Neural cell (in vitro differentiated cells): Measurements from ENCODE around the gene CRELD1. TPM values are rescaled to one million over a fixed set of nuclear protein-coding genes. Genes with fewer than 3 reads are reported as not detected.

Experiments
- H2AFZ ChIP-seq: fragments of 200-600, 300-800 bp; sonication (generic), shearing (Covaris generic); 2 replicates; pipeline ENCODE4 v1.6.0; 2014; ENCODE audit warnings: low read depth, mild to moderate bottlenecking, antibody characterized with exemption, low read length, moderate library complexity
- H3F3A ChIP-seq: fragments of 200-600 bp; shearing (Covaris generic); 2 replicates; pipeline ENCODE4 v1.6.1; 2016; ENCODE audit warnings: mild to moderate bottlenecking, moderate library complexity, mixed read lengths, antibody characterized with exemption, low read length; ENCODE audit not compliant: insufficient read depth, poor library complexity, severe bottlenecking
- H3K27ac ChIP-seq: fragments of 200-600, 300-800 bp; sonication (generic), shearing (Covaris generic); 2 replicates; pipeline ENCODE4 v1.5.1; 2014; ENCODE audit warnings: mild to moderate bottlenecking, low read length, moderate library complexity
- H3K27me3 ChIP-seq: fragments of 300-800, 200-600 bp; sonication (generic), shearing (Covaris generic); 2 replicates; pipeline ENCODE4 v1.6.0; 2014; ENCODE audit warnings: mild to moderate bottlenecking, low read depth, low read length, moderate library complexity; ENCODE audit not compliant: insufficient read depth
- H3K36me3 ChIP-seq: fragments of 300-800, 200-600 bp; sonication (generic), shearing (Covaris generic); 2 replicates; pipeline ENCODE4 v1.5.1; 2014; ENCODE audit warnings: mild to moderate bottlenecking, antibody characterized with exemption, low read length, moderate library complexity; ENCODE audit not compliant: insufficient read depth
- H3K4me2 ChIP-seq: fragments of 300-800, 200-600 bp; sonication (generic), shearing (Covaris generic); 2 replicates; pipeline ENCODE4 v1.6.0; 2014; ENCODE audit warnings: mild to moderate bottlenecking, low read length
- H3K4me3 ChIP-seq: fragments of 300-800, 200-600 bp; sonication (generic), shearing (Covaris generic); 2 replicates; pipeline ENCODE4 v1.5.1; 2014; ENCODE audit warnings: mild to moderate bottlenecking, low read length, moderate library complexity
- H3K79me2 ChIP-seq: fragments of 200-600 bp; shearing (Covaris generic); replicated peaks from 2 replicates; pipeline ENCODE4 v1.6.0; 2014; ENCODE audit warnings: mild to moderate bottlenecking, low read length, moderate library complexity; ENCODE audit not compliant: insufficient read depth
- H3K9ac ChIP-seq: fragments of 300-800, 200-600 bp; sonication (generic), shearing (Covaris generic); 2 replicates; pipeline ENCODE4 v1.6.1; 2016; ENCODE audit warnings: mild to moderate bottlenecking, low read length, mixed read lengths
- H3K9me2 ChIP-seq: fragments of 200-600 bp; shearing (Covaris generic); 2 replicates; pipeline ENCODE4 v1.6.1; 2016; ENCODE audit warnings: mild to moderate bottlenecking, low read length, mixed read lengths; ENCODE audit not compliant: insufficient read depth
- H3K9me3 ChIP-seq: fragments of 200-600, 300-800 bp; sonication (generic), shearing (Covaris generic); 2 replicates; pipeline ENCODE4 v1.6.1; 2016; ENCODE audit warnings: mild to moderate bottlenecking, mixed run types, low read length, moderate library complexity, mixed read lengths
- H4K20me1 ChIP-seq: fragments of 200-600 bp; shearing (Covaris generic); 2 replicates; pipeline ENCODE4 v1.6.1; 2016; ENCODE audit warnings: mild to moderate bottlenecking, mixed run types; ENCODE audit not compliant: insufficient read depth
- EP300 ChIP-seq: fragments of 450-650 bp; conservative IDR thresholded peaks from 2 replicates; pipeline ENCODE4 v1.6.1; 2014; ENCODE audit warnings: antibody characterized with exemption, mild to moderate bottlenecking, moderate library complexity; ENCODE audit not compliant: poor library complexity, severe bottlenecking
- EZH2 ChIP-seq: fragments of 200-600, 300-800 bp; shearing (Covaris generic), sonication (generic); IDR thresholded peaks from 2 replicates; pipeline ENCODE4 v1.6.1; 2014; ENCODE audit warnings: antibody characterized with exemption, low read length, borderline replicate concordance, mild to moderate bottlenecking; ENCODE audit not compliant: insufficient read depth, poor library complexity, severe bottlenecking
- MXI1 ChIP-seq: fragments of 450-650 bp; conservative IDR thresholded peaks from 2 replicates; pipeline ENCODE4 v1.6.1; 2014; ENCODE audit warnings: antibody characterized with exemption, mild to moderate bottlenecking; ENCODE audit not compliant: poor library complexity, severe bottlenecking
- POLR2AphosphoS5 ChIP-seq: IDR thresholded peaks from 2 replicates; pipeline ENCODE4 v1.6.1; 2012
- RAD21 ChIP-seq: fragments of 450-650 bp; conservative IDR thresholded peaks from 2 replicates; pipeline ENCODE4 v1.6.1; 2014; ENCODE audit warnings: antibody characterized with exemption, mild to moderate bottlenecking, moderate library complexity
- SMC3 ChIP-seq: fragments of 450-650 bp; conservative IDR thresholded peaks from 2 replicates; pipeline ENCODE4 v1.6.1; 2014; ENCODE audit warnings: antibody characterized with exemption, mild to moderate bottlenecking, moderate library complexity; ENCODE audit not compliant: poor library complexity
- TAF1 ChIP-seq: IDR thresholded peaks from 2 replicates; pipeline ENCODE4 v1.6.1; 2012; ENCODE audit warnings: low read depth
- polyA plus RNA-seq: library from polyadenylated mRNA; depleted of rRNA; stranded (reverse); fragments of >200 nt; gene quantifications from 2 replicates; pipeline ENCODE4 v1.2.3, GENCODE V29; 2014
- TF ChIP-seq, protein P1 (sequence below): IDR thresholded peaks from 2 replicates; pipeline ENCODE4 v1.6.1; 2012; ENCODE audit warnings: borderline replicate concordance
- TF ChIP-seq, protein P2 (sequence below): fragments of 450-650 bp; IDR thresholded peaks from 2 replicates; pipeline ENCODE4 v1.5.1; 2014; ENCODE audit warnings: antibody characterized with exemption, mild to moderate bottlenecking, moderate library complexity; ENCODE audit not compliant: poor library complexity, severe bottlenecking

The CRELD1 gene
- polyA plus RNA-seq, 1 donor from 2014 or later, result 48.9 TPM

DNA sequence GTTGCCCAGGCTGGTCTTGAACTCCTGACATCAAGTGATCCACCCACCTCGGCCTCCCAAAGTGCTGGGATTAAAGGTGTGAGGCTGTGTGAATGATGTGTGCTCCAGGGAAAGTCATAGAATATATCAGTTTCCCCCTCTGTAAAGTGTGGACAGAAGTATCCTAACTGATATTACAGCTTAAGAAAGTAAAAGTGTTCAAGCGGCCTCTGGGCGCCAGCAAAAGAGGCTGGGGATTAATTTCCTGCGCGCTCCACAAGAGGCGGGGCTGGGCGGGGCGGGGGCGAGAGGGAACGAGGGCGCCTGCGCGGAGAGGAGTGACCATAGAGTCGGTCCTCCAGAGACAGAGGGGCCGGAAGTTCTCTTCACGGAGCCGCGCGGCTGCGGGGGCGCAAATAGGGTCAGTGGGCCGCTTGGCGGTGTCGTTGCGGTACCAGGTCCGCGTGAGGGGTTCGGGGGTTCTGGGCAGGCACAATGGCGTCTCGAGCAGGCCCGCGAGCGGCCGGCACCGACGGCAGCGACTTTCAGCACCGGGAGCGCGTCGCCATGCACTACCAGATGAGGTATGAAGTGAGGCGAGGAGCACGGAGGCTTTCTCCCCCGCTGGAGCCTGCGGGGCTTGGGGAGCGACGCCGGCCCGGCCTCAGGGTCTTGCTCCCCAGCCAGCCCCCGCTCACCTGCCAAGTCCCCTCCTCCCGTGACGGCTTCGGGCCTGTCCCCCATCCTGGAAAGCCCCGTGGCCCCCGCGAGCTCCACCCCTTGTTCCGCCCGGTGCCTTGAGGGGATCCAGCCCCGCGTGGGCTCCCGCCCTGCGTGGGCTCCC lies 43.2 kb upstream of the CRELD1 start, which contains the start of gene JAGN1:
TSS of gene JAGN1 (plus strand) at position 362 of the 823 bp plus-strand sequence. CDS start at position 475, 113 bp downstream.
- peak within 1 kb of the TSS; percentile 69 for H2AFZ ChIP-seq
- H3K9ac ChIP-seq, result peak within 1 kb of the TSS; percentile 95
- H3K27ac ChIP-seq, result peak within 1 kb of the TSS; percentile 84
- H3F3A ChIP-seq, result peaks cover 3% of the 10 kb centered on the region
- H3K4me3 ChIP-seq, result peak within 1 kb of the TSS; percentile 100
- no peaks in the 10 kb centered on the region for H3K27me3 ChIP-seq
- H3K4me2 ChIP-seq, result peak within 1 kb of the TSS; percentile 84
- TF ChIP-seq POLR2AphosphoS5, result peak; percentile 98
- TF ChIP-seq EP300, result peak; percentile 52
- TF ChIP-seq, protein P1, sequence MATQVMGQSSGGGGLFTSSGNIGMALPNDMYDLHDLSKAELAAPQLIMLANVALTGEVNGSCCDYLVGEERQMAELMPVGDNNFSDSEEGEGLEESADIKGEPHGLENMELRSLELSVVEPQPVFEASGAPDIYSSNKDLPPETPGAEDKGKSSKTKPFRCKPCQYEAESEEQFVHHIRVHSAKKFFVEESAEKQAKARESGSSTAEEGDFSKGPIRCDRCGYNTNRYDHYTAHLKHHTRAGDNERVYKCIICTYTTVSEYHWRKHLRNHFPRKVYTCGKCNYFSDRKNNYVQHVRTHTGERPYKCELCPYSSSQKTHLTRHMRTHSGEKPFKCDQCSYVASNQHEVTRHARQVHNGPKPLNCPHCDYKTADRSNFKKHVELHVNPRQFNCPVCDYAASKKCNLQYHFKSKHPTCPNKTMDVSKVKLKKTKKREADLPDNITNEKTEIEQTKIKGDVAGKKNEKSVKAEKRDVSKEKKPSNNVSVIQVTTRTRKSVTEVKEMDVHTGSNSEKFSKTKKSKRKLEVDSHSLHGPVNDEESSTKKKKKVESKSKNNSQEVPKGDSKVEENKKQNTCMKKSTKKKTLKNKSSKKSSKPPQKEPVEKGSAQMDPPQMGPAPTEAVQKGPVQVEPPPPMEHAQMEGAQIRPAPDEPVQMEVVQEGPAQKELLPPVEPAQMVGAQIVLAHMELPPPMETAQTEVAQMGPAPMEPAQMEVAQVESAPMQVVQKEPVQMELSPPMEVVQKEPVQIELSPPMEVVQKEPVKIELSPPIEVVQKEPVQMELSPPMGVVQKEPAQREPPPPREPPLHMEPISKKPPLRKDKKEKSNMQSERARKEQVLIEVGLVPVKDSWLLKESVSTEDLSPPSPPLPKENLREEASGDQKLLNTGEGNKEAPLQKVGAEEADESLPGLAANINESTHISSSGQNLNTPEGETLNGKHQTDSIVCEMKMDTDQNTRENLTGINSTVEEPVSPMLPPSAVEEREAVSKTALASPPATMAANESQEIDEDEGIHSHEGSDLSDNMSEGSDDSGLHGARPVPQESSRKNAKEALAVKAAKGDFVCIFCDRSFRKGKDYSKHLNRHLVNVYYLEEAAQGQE, result peak; percentile 86
- no peak for TF ChIP-seq EZH2
- TF ChIP-seq, protein P2, sequence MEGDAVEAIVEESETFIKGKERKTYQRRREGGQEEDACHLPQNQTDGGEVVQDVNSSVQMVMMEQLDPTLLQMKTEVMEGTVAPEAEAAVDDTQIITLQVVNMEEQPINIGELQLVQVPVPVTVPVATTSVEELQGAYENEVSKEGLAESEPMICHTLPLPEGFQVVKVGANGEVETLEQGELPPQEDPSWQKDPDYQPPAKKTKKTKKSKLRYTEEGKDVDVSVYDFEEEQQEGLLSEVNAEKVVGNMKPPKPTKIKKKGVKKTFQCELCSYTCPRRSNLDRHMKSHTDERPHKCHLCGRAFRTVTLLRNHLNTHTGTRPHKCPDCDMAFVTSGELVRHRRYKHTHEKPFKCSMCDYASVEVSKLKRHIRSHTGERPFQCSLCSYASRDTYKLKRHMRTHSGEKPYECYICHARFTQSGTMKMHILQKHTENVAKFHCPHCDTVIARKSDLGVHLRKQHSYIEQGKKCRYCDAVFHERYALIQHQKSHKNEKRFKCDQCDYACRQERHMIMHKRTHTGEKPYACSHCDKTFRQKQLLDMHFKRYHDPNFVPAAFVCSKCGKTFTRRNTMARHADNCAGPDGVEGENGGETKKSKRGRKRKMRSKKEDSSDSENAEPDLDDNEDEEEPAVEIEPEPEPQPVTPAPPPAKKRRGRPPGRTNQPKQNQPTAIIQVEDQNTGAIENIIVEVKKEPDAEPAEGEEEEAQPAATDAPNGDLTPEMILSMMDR, result no peak
- peak; percentile 52 for TF ChIP-seq SMC3
- peak; percentile 45 for TF ChIP-seq TAF1
- TF ChIP-seq MXI1, result peak; percentile 90
- no peak for TF ChIP-seq RAD21
- peaks cover 13% of the 10 kb centered on the region for H3K79me2 ChIP-seq
- no peaks in the 10 kb centered on the region for H3K9me3 ChIP-seq
- H4K20me1 ChIP-seq, result no peaks in the 10 kb centered on the region
- H3K9me2 ChIP-seq, result no peaks in the 10 kb centered on the region
- H3K36me3 ChIP-seq, result no peaks in the 10 kb centered on the region

DNA sequence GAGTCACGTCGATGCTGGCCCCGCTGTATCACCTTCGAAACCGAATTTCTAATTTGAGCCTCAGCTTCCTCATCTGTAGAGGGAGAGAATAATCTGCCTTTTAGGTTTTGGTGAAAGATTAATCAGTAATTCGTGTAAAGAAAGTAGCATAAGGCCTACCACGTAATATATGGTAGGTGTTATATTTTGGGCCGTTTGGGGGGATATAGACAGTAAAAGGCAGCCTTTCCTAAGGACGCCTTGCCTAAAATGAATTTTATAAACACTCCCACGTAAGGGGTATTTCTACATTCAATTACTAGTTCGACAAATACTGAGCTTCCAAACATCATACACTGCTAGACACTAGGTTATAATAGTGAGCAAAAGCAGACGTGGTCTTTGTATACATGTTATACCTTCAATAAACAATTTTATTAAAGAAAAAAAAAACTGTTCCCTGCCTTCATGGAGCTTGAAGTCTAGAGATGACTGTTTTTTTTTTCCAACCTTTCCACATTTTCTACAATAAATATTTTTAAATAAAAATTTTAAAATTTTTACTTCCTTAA lies 42.5 kb upstream of the CRELD1 start:
- Histone ChIP-seq H3K4me3 (peak overlapping the region; percentile 100), H3K36me3 (no peaks in the 10 kb centered on the region), H2AFZ (peak overlapping the region; percentile 69), H3K4me2 (peak overlapping the region; percentile 84), H4K20me1 (no peaks in the 10 kb centered on the region), H3K9me3 (no peaks in the 10 kb centered on the region), H3K79me2 (peaks cover 13% of the 10 kb centered on the region), H3K9me2 (no peaks in the 10 kb centered on the region), H3K27me3 (no peaks in the 10 kb centered on the region), H3K9ac (peak overlapping the region; percentile 95), H3K27ac (peak overlapping the region; percentile 84), H3F3A (peaks cover 3% of the 10 kb centered on the region)
- TF ChIP-seq POLR2AphosphoS5 (no peak), MXI1 (no peak), RAD21 (no peak), EP300 (no peak), SMC3 (no peak), EZH2 (no peak)
- TF ChIP-seq, protein P1, result no peak
- TF ChIP-seq, protein P2, result no peak
